DMS53 treated with DMSO at 0.1 percent for 48 hours (cell line): ENCODE results near the gene SLC5A3.

Experiments used
- DNase-seq: peaks from one replicate; lab custom pipeline; 2025; ENCODE audit not compliant: unreplicated experiment; lab: John Stamatoyannopoulos, UW

Gene SLC5A3

DNA sequence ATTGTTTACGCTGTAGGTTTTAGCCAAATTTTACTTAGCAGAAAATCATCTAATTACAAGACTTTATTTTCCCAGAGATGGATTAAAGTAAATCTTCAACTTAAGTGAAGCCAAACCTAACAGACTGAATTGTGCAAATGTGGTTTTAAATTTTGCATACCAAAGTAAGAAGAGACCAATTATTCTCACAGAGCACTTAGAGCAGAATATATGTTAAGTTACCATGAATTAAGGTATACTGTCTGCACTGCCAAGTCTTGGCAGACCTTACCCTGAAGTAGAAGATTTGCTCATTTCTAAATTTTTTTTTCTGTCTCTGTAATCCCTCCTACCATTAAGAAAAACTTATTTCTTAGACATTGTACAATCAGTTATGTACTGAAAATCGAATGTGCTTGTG, 24.1 kb downstream of the SLC5A3 start:
- no peak for DNase-seq

DNA sequence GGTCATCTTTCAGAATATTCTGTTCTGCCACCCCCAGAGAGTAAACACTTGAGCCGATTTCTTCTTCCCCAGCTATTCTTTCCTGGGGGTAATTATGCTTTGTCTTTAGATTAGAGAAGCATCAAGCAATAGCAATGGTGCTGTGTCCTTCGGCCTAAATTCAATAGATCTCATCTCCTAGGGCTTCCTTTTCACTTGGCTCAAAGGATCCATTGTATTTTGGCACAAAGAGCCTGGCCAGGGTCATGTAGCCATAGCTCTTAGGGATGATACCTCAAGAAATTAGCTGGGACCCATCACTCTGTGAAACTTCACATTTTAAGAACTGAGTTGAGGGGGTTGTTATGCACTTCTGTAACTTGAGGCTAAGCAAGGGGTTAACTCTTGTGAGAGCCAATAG, 27.0 kb downstream of the SLC5A3 start:
- DNase-seq, result no peak

- DNase-seq, result no peak
Measured at GRCh38 chr21:34100790-34101189, 27.4 kb downstream of the SLC5A3 start.

DNA sequence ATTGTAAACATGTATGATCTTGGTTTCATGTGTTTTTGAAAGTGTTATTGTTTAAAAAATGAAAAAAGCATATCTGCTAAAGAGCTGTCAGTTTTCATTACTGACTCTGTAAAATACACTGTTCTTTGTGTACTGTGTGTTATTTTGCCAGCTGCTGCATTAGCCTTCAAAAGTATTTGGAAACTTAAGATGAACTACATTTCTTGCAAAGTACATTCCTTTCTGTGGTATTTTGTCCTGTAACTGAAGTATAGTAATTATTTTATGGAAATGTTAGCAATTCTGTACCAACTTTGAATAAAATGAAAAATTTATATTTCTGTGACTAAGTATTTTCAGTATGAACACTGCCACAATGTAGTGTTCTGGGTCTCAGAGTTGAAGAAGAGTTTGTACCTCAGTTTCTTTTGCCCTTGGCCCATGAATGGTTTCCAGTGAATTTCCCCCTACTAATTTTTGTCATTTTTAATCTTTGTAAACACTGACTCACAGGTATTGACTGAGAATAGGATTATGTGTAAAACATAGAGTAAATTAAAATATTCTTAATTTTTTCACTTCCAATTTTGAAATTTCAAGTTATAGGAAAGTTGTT, 32.7 kb downstream of the SLC5A3 start:
- no peak for DNase-seq

DNA sequence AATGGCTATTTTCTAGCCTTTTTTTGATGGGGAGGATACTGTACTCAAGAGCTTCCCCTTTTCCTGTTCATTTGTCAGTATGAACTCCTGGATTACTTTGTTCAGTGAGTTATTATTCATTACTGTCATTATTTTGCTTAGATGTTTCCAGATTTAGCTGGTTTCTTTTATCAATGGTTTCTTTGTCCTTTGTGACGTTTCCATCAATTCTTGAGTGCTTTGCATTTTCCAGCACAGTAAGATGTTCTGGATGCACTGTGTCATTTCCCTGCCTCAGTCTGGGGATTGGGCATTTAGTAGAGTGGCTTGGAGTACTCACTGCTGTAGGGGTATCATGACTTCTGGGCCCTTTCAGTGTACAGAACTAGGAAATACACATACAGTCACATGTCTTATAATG, 34.2 kb downstream of the SLC5A3 start:
- no peak for DNase-seq

GRCh38 chr21:34109075-34109474, 35.7 kb downstream of the SLC5A3 start:
- DNase-seq, result no peak

GRCh38 chr21:34110594-34111202, 37.3 kb downstream of the SLC5A3 start:
- DNase-seq, result no peak

- DNase-seq, result no peak
Measured at GRCh38 chr21:34112316-34113033, 39.1 kb downstream of the SLC5A3 start.

GRCh38 chr21:34113842-34114241, 40.5 kb downstream of the SLC5A3 start:
- no peak for DNase-seq

DNA sequence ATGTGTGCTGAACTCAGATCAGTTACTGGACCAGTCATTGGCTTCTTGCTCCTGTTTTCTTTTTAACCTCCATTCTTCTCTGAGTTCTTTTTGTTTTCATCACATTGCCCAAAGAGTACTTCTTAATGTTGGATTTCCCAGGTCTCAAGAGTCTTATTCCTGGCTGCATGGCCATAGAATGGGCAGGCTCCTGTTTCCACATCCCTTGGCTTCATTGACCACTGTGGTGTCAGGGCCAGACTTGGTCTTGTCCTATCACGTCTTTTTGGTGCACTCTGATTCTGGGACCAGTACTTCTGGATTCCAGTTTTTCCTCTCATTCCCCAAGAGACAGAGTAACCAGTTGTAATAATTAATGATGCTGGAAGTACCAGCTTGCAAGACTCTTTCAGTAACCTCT, 41.8 kb downstream of the SLC5A3 start:
- no peak for DNase-seq

DNA sequence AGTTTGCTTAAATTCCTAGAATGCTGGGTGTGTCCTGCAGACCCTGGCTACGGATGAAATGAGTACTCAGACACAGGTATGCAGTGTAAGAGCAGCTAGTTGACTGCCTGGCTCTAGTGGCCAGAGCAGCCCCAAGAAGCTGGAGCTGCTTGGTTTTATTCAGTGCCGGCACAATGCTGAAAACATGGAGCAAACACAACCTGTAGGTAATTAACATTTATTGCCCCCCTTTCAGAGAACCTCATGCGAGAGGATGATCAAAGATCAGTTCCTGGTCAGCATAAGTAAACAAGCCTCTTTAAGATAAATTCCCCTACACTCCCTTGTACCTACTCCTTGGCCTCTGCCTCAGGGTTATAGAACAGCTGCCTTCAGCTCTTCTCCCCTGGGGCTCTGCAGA, 43.2 kb downstream of the SLC5A3 start:
- DNase-seq, result no peak

- no peak for DNase-seq
Measured at GRCh38 chr21:34120867-34121266, 47.5 kb downstream of the SLC5A3 start.

DNA sequence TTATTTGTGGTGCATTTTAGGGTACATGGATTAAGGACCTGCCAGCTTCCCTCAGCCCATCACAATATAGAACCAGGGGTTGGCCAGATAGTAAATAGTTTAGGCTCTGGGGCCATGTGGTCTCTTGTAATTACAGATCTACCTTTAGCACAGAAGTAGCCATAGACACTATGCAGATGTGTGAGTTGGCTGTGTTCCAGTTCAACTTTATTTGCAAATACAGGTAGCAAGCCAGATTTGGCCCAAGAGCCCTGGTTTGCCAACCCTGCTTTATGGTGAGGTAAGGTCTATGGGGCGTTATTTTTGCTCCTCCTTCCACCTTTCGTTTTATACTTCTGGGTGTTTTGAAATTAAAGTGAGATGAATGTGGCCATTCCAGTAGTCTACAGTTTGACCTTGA, 48.7 kb downstream of the SLC5A3 start:
- no peak for DNase-seq
